ENCODE data around the gene NANOS3.

The NANOS3 gene

DNA sequence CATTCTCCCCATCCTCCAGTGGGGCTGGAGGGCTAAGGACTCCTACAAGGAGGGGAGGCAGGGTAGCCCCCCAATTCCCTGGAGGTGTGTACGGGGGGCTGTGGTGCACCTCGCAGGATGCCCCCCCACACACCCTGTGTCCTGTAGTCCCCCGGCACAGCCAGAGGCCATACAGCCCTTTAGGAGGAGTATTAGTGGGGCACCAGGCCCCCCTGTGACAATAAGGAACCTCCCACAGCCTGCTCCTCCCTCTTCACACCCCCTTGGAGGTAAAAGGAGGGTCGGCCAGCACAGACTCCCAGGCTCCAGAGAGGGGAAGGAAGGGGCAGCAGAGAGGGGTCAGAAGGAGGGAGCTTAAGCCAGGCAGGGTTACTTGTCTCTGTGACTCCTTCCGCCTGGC, at the start of gene NANOS3:
TSS of gene NANOS3 (plus strand) at position 301 of the 400 bp plus-strand sequence. CDS start 115 bp downstream, outside the sequence.
- Histone ChIP-seq H3K4me2 (ENCODE audit: low read length) (no peak within 1 kb of the TSS), H3K27ac (ENCODE audit: low read depth, low read length, poor library complexity, severe bottlenecking) (no peak within 1 kb of the TSS)

DNA sequence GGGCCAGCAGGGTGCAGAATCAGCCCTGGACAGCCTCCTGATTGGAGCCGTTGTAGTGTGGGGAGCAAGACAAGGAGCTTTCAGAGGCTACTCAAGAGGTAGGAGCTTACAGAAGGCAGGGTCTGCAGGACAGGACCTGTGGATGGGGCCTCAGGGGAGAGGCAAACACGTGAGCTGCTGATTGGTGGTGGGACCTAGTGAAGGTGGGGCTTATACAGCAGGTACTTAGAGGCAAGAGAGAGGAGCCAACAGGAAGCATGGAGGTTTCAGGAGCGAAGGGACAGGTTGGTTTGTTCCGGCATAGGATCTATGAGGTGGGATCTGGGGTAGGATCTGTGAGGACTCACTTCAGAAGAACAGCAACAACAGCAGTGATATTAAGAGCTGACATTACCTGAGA, 49.3 kb upstream of the NANOS3 start:
- H3K4me3 ChIP-seq (ENCODE audit: low read depth, low read length, poor library complexity, severe bottlenecking): no peak overlapping the region
- H4K20me1 ChIP-seq (ENCODE audit: insufficient read depth, low read length): no peaks in the 10 kb centered on the region
- no peaks in the 10 kb centered on the region for H3K36me3 ChIP-seq (ENCODE audit: insufficient read depth, low read length)
- H3K27ac ChIP-seq (ENCODE audit: low read depth, low read length, poor library complexity, severe bottlenecking): no peak overlapping the region
- H3K79me2 ChIP-seq (ENCODE audit: insufficient read depth, low read length): no peaks in the 10 kb centered on the region
- no peaks in the 10 kb centered on the region for H3K9me3 ChIP-seq (ENCODE audit: low read length)
- no peak overlapping the region for H3K9ac ChIP-seq (ENCODE audit: low read length)
- H2AFZ ChIP-seq (ENCODE audit: low read length): no peak overlapping the region
- peaks cover 2% of the 10 kb centered on the region for H3K4me1 ChIP-seq (ENCODE audit: insufficient read depth, low read length, severe bottlenecking)
- TF ChIP-seq EZH2 (IDR thresholded peaks at IDR 0.05; ENCODE audit: borderline replicate concordance, low read length): no peak
- TF ChIP-seq, protein P1, sequence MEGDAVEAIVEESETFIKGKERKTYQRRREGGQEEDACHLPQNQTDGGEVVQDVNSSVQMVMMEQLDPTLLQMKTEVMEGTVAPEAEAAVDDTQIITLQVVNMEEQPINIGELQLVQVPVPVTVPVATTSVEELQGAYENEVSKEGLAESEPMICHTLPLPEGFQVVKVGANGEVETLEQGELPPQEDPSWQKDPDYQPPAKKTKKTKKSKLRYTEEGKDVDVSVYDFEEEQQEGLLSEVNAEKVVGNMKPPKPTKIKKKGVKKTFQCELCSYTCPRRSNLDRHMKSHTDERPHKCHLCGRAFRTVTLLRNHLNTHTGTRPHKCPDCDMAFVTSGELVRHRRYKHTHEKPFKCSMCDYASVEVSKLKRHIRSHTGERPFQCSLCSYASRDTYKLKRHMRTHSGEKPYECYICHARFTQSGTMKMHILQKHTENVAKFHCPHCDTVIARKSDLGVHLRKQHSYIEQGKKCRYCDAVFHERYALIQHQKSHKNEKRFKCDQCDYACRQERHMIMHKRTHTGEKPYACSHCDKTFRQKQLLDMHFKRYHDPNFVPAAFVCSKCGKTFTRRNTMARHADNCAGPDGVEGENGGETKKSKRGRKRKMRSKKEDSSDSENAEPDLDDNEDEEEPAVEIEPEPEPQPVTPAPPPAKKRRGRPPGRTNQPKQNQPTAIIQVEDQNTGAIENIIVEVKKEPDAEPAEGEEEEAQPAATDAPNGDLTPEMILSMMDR (IDR thresholded peaks at IDR 0.05; ENCODE audit: low read length): no peak
- H3K4me2 ChIP-seq (ENCODE audit: low read length): no peak overlapping the region
- peaks cover 6% of the 10 kb centered on the region; the same call in 1 of the 2 replicates for H3K27me3 ChIP-seq (ENCODE audit: insufficient read depth, low read length)
- H3F3A ChIP-seq (ENCODE audit: insufficient read depth, low read length): no peaks in the 10 kb centered on the region
- H3K9me2 ChIP-seq (ENCODE audit: low read depth, low read length): no peaks in the 10 kb centered on the region

More for the DNA sequence above, at the start of gene NANOS3:
- Histone ChIP-seq H4K20me1 (ENCODE audit: insufficient read depth, low read length) (no peaks in the 10 kb centered on the region), H3K9ac (ENCODE audit: low read length) (no peak within 1 kb of the TSS), H3K79me2 (ENCODE audit: insufficient read depth, low read length) (no peaks in the 10 kb centered on the region), H3K27me3 (ENCODE audit: insufficient read depth, low read length) (0 out of 2 replicates have a peak, but pooled peaks cover 7% of the 10 kb centered on the region), H3F3A (ENCODE audit: insufficient read depth, low read length) (no peaks in the 10 kb centered on the region), H3K9me2 (ENCODE audit: low read depth, low read length) (no peaks in the 10 kb centered on the region), H3K36me3 (ENCODE audit: insufficient read depth, low read length) (no peaks in the 10 kb centered on the region), H2AFZ (ENCODE audit: low read length) (no peak within 1 kb of the TSS), H3K4me3 (ENCODE audit: low read depth, low read length, poor library complexity, severe bottlenecking) (no peak within 1 kb of the TSS), H3K9me3 (ENCODE audit: low read length) (no peaks in the 10 kb centered on the region), H3K4me1 (ENCODE audit: insufficient read depth, low read length, severe bottlenecking) (peaks cover 5% of the 10 kb centered on the region)
- TF ChIP-seq, protein P1 (IDR thresholded peaks at IDR 0.05; ENCODE audit: low read length): no peak
- TF ChIP-seq EZH2 (IDR thresholded peaks at IDR 0.05; ENCODE audit: borderline replicate concordance, low read length): no peak

DNA sequence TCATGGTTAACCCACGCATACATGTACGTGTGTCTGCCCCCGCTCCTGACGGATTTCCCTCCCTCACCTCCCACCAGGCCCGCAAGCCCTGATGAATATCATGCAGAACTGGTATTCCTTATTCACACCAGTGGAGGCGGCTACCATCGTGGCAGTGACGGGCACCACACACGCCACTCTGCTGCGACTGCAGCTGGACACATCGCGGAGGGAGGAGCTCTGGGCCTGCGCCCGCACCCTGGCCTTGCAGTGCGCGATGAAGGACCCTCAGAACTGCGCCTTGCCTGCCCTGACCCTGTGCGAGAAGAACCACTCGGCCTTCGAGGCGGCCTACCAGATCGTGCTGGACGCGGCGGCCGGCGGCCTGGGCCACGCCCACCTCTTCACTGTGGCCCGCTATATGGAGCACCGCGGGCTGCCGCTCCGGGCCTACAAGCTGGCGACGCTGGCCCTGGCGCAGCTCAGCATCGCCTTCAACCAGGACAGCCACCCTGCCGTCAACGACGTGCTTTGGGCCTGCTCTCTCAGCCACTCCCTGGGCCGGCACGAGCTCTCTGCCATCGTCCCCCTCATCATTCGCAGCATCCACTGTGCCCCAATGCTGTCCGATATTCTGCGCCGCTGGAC, 46.7 kb upstream of the NANOS3 start:
- Histone ChIP-seq H3K79me2 (ENCODE audit: insufficient read depth, low read length) (no peaks in the 10 kb centered on the region), H4K20me1 (ENCODE audit: insufficient read depth, low read length) (no peaks in the 10 kb centered on the region), H3K9ac (ENCODE audit: low read length) (no peak overlapping the region), H3K4me2 (ENCODE audit: low read length) (no peak overlapping the region), H3F3A (ENCODE audit: insufficient read depth, low read length) (no peaks in the 10 kb centered on the region), H3K36me3 (ENCODE audit: insufficient read depth, low read length) (no peaks in the 10 kb centered on the region), H3K9me2 (ENCODE audit: low read depth, low read length) (no peaks in the 10 kb centered on the region), H3K4me1 (ENCODE audit: insufficient read depth, low read length, severe bottlenecking) (peaks cover 12% of the 10 kb centered on the region), H3K27me3 (ENCODE audit: insufficient read depth, low read length) (no peaks in the 10 kb centered on the region), H3K27ac (ENCODE audit: low read depth, low read length, poor library complexity, severe bottlenecking) (no peak overlapping the region), H3K9me3 (ENCODE audit: low read length) (no peaks in the 10 kb centered on the region), H3K4me3 (ENCODE audit: low read depth, low read length, poor library complexity, severe bottlenecking) (no peak overlapping the region), H2AFZ (ENCODE audit: low read length) (no peak overlapping the region)
- TF ChIP-seq, protein P1 (IDR thresholded peaks at IDR 0.05; ENCODE audit: low read length): no peak
- no peak for TF ChIP-seq EZH2 (IDR thresholded peaks at IDR 0.05; ENCODE audit: borderline replicate concordance, low read length)
